Gastroesophageal sphincter (tissue), 4 donors: ENCODE data around the gene LMOD1. TPM values are rescaled to one million over a fixed set of nuclear protein-coding genes. Genes with fewer than 3 reads are reported as not detected.

ENCODE experiments used
- ATAC-seq: fragments of 150-250 bp; one replicate; pipeline ENCODE4 v1.9.1; 2016; ENCODE audit warnings: mild to moderate bottlenecking, moderate library complexity
- H3K27ac ChIP-seq, 4 donors: fragments of 200-600 bp; sonication (generic) in 3 of 4; 1 replicate in 3 of 4; 2 replicates in 1 of 4; pipeline ENCODE4 v1.5.1; 2016 to 2019
- H3K27me3 ChIP-seq: fragments of 200-600 bp; sonication (generic); one replicate; pipeline ENCODE4 v1.5.1; 2019
- H3K36me3 ChIP-seq, 2 donors: fragments of 200-600 bp; sonication (generic); one replicate each; pipeline ENCODE4 v1.5.1; 2019; ENCODE audit warnings: control low read depth in 1 of 2
- H3K4me1 ChIP-seq, 3 donors: fragments of 200-600 bp; sonication (generic); 1 replicate in 2 of 3; 2 replicates in 1 of 3; pipeline ENCODE4 v1.5.1; 2016 to 2019; ENCODE audit warnings: control low read depth in 2 of 3
- H3K4me3 ChIP-seq, 2 donors: fragments of 200-600 bp; sonication (generic); one replicate each; pipeline ENCODE4 v1.5.1; 2019; ENCODE audit warnings: mild to moderate bottlenecking in 1 of 2, moderate library complexity in 1 of 2
- H3K9me3 ChIP-seq, 3 donors: fragments of 200-600 bp; sonication (generic); one replicate each; pipeline ENCODE4 v1.5.1; 2017 to 2019; ENCODE audit warnings: control low read depth in 2 of 3
- EP300 ChIP-seq: sonication (generic); formaldehyde crosslinking; IDR thresholded peaks from one replicate; pipeline ENCODE4 v1.6.1; 2017; ENCODE audit warnings: antibody characterized with exemption, mild to moderate bottlenecking
- POLR2A ChIP-seq, 2 donors: fragments of 450-650 bp; IDR thresholded peaks; one replicate each; pipeline ENCODE4 v1.6.1; 2017; ENCODE audit warnings: antibody characterized with exemption in 2 of 2, mild to moderate bottlenecking in 2 of 2, moderate library complexity in 1 of 2
- POLR2AphosphoS5 ChIP-seq: sonication (generic); formaldehyde crosslinking; IDR thresholded peaks from one replicate; pipeline ENCODE4 v1.6.1; 2017; ENCODE audit warnings: antibody characterized with exemption
- WGBS, 2 donors: methylation state at CpG; one replicate each; pipeline ENCODE4 v1.1.5; 2018; ENCODE audit warnings: low coverage in 1 of 2; 5-methylcytosine and 5-hydroxymethylcytosine counted together
- total RNA-seq, 4 donors: library from RNA; depleted of rRNA; stranded (reverse); fragments of >200 nt; gene quantifications; one replicate each; pipeline ENCODE4 v1.1.0, GENCODE V29; 2016
- TF ChIP-seq, protein P1 (sequence below), 4 experiments: fragments of 200-600 bp in 2 of 4; fragments of 450-650 bp in 2 of 4; sonication (generic) in 1 of 4; IDR thresholded peaks; one replicate each; pipeline ENCODE4 v1.5.1; 2017 to 2019; ENCODE audit warnings: antibody characterized with exemption in 4 of 4, mild to moderate bottlenecking in 2 of 4, moderate library complexity in 2 of 4

The LMOD1 gene
- total RNA-seq, 4 donors from 2014 or later = 1,267 to 1,570 (median 1,475) TPM

DNA sequence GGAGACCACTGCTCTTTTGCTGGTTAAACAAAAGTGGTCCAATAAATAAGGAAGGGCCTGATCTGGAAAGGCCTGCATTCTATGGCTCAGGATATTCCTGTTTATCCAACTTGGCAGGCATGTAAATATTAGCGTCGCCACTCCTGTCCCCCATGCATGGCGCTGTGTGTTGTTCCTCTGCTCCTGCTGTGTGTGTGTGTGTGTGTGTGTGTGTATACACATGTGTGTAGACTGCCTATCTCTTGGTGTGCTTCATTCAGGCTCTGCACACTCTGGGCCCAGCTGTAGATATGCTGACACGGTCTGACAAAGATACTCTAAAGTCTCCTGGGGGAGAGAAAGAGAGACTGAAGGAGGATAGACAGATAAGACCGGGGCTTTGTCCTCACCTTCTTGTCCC, 6.8 kb downstream of the LMOD1 start:
- Histone ChIP-seq H3K4me1 (peaks cover 0 to 71% (median 10%) of the 10 kb centered on the region in 3 donors), H3K27ac (peak overlapping the region; percentile 79 to 99 (median 94)), H3K4me3 (peak overlapping the region; percentile 67 to 98), H3K27me3 (no peaks in the 10 kb centered on the region), H3K9me3 (no peaks in the 10 kb centered on the region), H3K36me3 (peaks cover 0 to 48% of the 10 kb centered on the region in 2 donors)
- ATAC-seq = no peak
- TF ChIP-seq POLR2A (IDR thresholded peaks at IDR 0.05) = no peak
- no peak for TF ChIP-seq EP300
- TF ChIP-seq POLR2AphosphoS5 = no peak
- TF ChIP-seq, protein P1, sequence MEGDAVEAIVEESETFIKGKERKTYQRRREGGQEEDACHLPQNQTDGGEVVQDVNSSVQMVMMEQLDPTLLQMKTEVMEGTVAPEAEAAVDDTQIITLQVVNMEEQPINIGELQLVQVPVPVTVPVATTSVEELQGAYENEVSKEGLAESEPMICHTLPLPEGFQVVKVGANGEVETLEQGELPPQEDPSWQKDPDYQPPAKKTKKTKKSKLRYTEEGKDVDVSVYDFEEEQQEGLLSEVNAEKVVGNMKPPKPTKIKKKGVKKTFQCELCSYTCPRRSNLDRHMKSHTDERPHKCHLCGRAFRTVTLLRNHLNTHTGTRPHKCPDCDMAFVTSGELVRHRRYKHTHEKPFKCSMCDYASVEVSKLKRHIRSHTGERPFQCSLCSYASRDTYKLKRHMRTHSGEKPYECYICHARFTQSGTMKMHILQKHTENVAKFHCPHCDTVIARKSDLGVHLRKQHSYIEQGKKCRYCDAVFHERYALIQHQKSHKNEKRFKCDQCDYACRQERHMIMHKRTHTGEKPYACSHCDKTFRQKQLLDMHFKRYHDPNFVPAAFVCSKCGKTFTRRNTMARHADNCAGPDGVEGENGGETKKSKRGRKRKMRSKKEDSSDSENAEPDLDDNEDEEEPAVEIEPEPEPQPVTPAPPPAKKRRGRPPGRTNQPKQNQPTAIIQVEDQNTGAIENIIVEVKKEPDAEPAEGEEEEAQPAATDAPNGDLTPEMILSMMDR (IDR thresholded peaks at IDR 0.05) = no peak
- WGBS, 2 donors = 19 to 20% methylated on average over 1 to 5 of the region's 5 CpGs

DNA sequence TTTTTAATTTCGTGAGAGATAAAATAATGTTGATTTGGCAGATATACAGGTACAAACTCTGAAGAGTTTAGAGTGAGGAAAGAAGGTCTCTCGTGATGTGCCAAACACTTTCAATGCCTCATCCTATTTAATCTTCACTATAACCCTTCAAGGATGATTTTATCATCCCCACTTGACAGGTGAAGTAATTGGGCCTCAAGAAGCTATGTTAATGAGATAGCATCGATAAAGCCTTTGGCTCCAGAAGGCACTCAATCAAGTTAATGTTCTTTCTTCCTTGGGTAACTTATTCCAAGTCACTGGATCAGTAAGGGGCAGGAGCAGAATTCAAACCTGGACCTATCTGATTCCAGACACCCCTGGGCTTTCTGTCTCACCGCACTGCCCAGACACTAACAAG, 7.2 kb downstream of the LMOD1 start:
- TF ChIP-seq POLR2AphosphoS5 = peak; percentile 2
- TF ChIP-seq, protein P1 (IDR thresholded peaks at IDR 0.05) = no peak
- no peak for TF ChIP-seq EP300
- TF ChIP-seq POLR2A (IDR thresholded peaks at IDR 0.05) = no peak
- 10 to 19% methylated on average over 1 to 3 of the region's 4 CpGs for WGBS, 2 donors
- no peaks in the 10 kb centered on the region for H3K9me3 ChIP-seq
- no peaks in the 10 kb centered on the region for H3K27me3 ChIP-seq
- H3K4me1 ChIP-seq = peaks cover 0 to 75% (median 10%) of the 10 kb centered on the region in 3 donors
- ATAC-seq = no peak
- peak overlapping the region; percentile 67 to 98 for H3K4me3 ChIP-seq
- H3K36me3 ChIP-seq = peaks cover 0 to 48% of the 10 kb centered on the region in 2 donors
- H3K27ac ChIP-seq = peak overlapping the region; percentile 79 to 99 (median 94)

DNA sequence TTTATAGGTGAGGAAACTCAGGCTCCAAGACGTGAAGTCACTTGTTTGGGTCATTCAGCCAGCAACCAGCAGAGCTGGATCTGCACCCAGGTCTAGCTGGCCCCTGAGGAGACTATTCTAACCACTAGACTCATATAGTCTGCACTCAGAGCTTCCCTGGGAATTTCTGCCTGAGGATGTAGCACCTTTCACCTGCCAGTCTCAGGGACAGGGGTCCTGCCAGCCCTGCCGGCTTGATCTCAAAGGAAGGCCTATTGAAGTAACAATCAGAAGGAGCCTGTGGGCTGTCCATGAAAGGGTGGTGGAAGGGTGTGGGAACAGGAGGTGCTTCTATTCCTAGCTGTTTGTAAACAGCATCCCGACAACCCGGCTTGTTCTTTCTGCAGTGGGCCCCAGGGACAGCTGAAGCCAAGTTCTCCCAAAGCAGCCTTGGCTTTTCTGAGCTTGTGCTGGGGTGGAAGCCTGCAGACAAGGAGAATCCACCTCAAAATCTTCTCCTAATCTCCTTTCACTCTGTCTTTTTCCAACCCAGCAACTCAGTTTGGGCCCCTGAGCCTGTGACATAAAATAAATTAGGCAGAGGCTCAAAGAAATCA, 7.8 kb downstream of the LMOD1 start:
- H3K4me1 ChIP-seq = peaks cover 0 to 82% (median 10%) of the 10 kb centered on the region in 3 donors
- WGBS, 2 donors = 24 to 40% methylated on average over 1 to 3 of the region's 4 CpGs

DNA sequence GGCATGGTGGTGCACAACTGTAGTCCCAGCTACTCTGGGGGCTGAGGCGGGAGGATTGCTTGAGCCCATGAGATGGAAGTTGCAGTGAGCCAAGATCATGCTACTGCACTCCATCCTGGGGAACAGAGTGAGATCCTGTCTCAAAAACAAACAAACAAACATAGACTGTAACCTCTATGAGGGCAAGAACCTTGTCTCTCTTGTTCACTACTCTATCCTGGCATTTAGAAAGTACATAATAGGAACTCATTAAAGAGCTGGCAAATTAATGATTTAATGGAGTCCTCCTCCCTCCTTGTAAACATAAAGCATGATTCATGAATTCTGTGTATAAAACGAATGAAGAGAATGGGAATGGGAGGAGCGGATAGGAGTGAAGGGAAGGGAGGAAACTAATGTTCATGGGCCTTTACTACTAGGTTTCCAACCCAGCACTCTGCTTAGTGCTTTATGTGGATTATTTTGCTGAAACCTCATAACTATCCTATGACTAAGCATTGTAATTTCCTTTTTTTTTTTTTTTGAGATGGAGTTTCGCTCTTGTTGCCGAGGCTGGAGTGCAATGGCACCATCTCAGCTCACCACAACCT, 8.6 kb downstream of the LMOD1 start:
- Histone ChIP-seq H3K36me3 (peaks cover 0 to 39% of the 10 kb centered on the region in 2 donors), H3K27me3 (no peaks in the 10 kb centered on the region), H3K4me3 (peak overlapping the region in 1 of 2 donors; percentile 67), H3K27ac (peak overlapping the region; percentile 79 to 99 (median 94)), H3K9me3 (no peaks in the 10 kb centered on the region), H3K4me1 (peaks cover 0 to 88% (median 10%) of the 10 kb centered on the region in 3 donors)
- peak; percentile 39 for ATAC-seq
- WGBS, 2 donors = 13 to 45% methylated on average over 4 to 5 of the region's 5 CpGs
- TF ChIP-seq POLR2A (IDR thresholded peaks at IDR 0.05) (no peak), POLR2AphosphoS5 (peak; percentile 82), EP300 (no peak)

More for the DNA sequence above, 7.8 kb downstream of the LMOD1 start:
- peak; percentile 18 for ATAC-seq
- TF ChIP-seq EP300 = no peak
- TF ChIP-seq, protein P1 (IDR thresholded peaks at IDR 0.05) = peak in 1 of 4 experiments; percentile 19
- TF ChIP-seq POLR2A (IDR thresholded peaks at IDR 0.05) = peak in 1 of 2 donors; percentile 23
- TF ChIP-seq POLR2AphosphoS5 = peak; percentile 25
- Histone ChIP-seq H3K27ac (peak overlapping the region; percentile 79 to 99 (median 94)), H3K9me3 (no peaks in the 10 kb centered on the region), H3K36me3 (peaks cover 0 to 44% of the 10 kb centered on the region in 2 donors), H3K4me3 (peak overlapping the region in 1 of 2 donors; percentile 67), H3K27me3 (no peaks in the 10 kb centered on the region)

DNA sequence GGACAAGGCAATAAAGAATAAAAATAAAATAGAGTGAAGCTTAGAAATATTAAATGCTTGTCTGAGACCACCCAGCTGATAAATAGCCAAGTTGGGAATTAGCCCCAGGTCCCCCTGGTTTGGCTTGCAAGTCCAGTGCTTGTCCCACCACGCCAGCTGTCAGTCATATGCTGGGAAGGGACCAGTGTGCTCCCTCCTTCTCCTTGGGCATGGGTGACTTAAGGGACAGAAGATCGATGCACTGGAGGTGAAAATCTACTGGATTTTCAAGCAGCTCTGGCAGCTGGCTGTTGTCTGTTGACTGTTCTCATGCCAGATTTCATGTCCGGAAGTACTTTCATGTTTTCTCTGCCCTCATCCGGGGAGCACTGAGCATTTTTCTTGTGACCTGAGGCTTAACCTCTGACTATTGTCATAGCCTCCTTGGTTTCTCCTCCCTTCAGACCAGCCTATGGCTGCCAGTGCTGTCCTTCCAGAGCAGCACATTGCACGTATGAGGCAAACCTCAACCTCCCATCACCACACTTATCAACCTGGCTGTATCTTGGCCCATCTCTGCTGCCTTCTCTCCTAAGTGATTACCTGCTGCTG, 12.4 kb downstream of the LMOD1 start:
- peak; percentile 50 for ATAC-seq
- Histone ChIP-seq H3K36me3 (peaks cover 3 to 63% of the 10 kb centered on the region in 2 donors), H3K4me1 (peaks cover 6 to 98% (median 24%) of the 10 kb centered on the region in 3 donors), H3K9me3 (no peaks in the 10 kb centered on the region), H3K4me3 (peak overlapping the region in 1 of 2 donors; percentile 3), H3K27me3 (no peaks in the 10 kb centered on the region), H3K27ac (peak overlapping the region; percentile 49 to 95 (median 82))
- TF ChIP-seq, protein P1 (IDR thresholded peaks at IDR 0.05) = no peak
- TF ChIP-seq POLR2A (IDR thresholded peaks at IDR 0.05) (no peak), EP300 (no peak)
- 15 to 37% methylated on average over 4 to 5 of the region's 5 CpGs for WGBS, 2 donors
